GM12891 (cell line): ENCODE measurements around the gene ZNF329. TPM values are rescaled to one million over a fixed set of nuclear protein-coding genes. Genes with fewer than 3 reads are reported as not detected.

ENCODE experiments used
- DNase-seq: peaks from one replicate; pipeline ENCODE4 v3.0.0; 2011; ENCODE audit warnings: low spot score; ENCODE audit not compliant: insufficient read length
- FAIRE-seq: peaks from 2 replicates; lab custom pipeline; 2011; peaks lifted over from hg19 to GRCh38; lab: Jason Lieb, UNC
- PAX5 ChIP-seq: IDR thresholded peaks from 2 replicates; pipeline ENCODE4 v1.6.1; 2011; ENCODE audit warnings: low read length, moderate library complexity, mild to moderate bottlenecking; ENCODE audit not compliant: insufficient read depth, severe bottlenecking
- POLR2A ChIP-seq: IDR thresholded peaks from 2 replicates; pipeline ENCODE4 v1.6.1; 2011; ENCODE audit warnings: low read depth, low read length, control low read depth
- POLR2AphosphoS5 ChIP-seq: IDR thresholded peaks from 2 replicates; pipeline ENCODE4 v1.6.1; 2011; ENCODE audit warnings: low read depth, low read length, control low read depth
- POU2F2 ChIP-seq: IDR thresholded peaks from 2 replicates; pipeline ENCODE4 v1.6.1; 2011; ENCODE audit warnings: low read depth, mild to moderate bottlenecking, control low read depth, low read length, moderate library complexity
- SPI1 ChIP-seq: IDR thresholded peaks from 2 replicates; pipeline ENCODE4 v1.6.1; 2011; ENCODE audit warnings: low read depth, low read length, control low read depth
- TAF1 ChIP-seq: IDR thresholded peaks from 2 replicates; pipeline ENCODE4 v1.6.1; 2011; ENCODE audit warnings: low read depth, low read length, control low read depth
- polyA plus RNA-seq: library from polyadenylated mRNA; unstranded; fragments of >200 nt; gene quantifications from one replicate; pipeline ENCODE4 v1.2.1, GENCODE V29; 2012; ENCODE audit warnings: low read depth, missing spikeins, inconsistent platforms; ENCODE audit not compliant: missing spikeins

Gene ZNF329
- polyA plus RNA-seq: 1.7 TPM

- TF ChIP-seq POLR2AphosphoS5 (0 out of 2 replicates have a peak, but pooled peaks have one; percentile 44), PAX5 (no peak), SPI1 (no peak), POU2F2 (no peak), POLR2A (peak; percentile 65), TAF1 (peak; percentile 39; the same call in 1 of the 2 replicates)
- peak; percentile 84 for DNase-seq
- FAIRE-seq: peak; percentile 92
Measured at GRCh38 chr19:58150328-58150921, at the start of gene ZNF329. ZNF329 (minus strand) TSS chr19:58150789; CDS start chr19:58129503, 21,286 bp downstream.

- DNase-seq: no peak
- TF ChIP-seq POLR2AphosphoS5: no peak
- TF ChIP-seq TAF1: no peak
- no peak for TF ChIP-seq PAX5
- TF ChIP-seq POLR2A: no peak
- no peak for TF ChIP-seq SPI1
- TF ChIP-seq POU2F2: no peak
- FAIRE-seq: peak; percentile 13
Measured at GRCh38 chr19:58196901-58197616, 46.5 kb upstream of the ZNF329 start.

GRCh38 chr19:58183817-58184215 is 33.2 kb upstream of the ZNF329 start:
- DNase-seq (peak; percentile 31), FAIRE-seq (no peak)
- 0 out of 2 replicates have a peak, but pooled peaks have one; percentile 52 for TF ChIP-seq POLR2AphosphoS5
- TF ChIP-seq PAX5: no peak

GRCh38 chr19:58182989-58183816 is 32.6 kb upstream of the ZNF329 start, which contains the start of gene ZNF274:
ZNF274 (plus strand) TSS chr19:58183061; CDS start chr19:58183966, 905 bp downstream.
- no peak for TF ChIP-seq POU2F2
- no peak; the same call in 1 of the 2 replicates for TF ChIP-seq SPI1
- peak; percentile 48 for TF ChIP-seq POLR2A
- TF ChIP-seq POLR2AphosphoS5: peak; percentile 57; the same call in 1 of the 2 replicates
- peak; percentile 23 for TF ChIP-seq PAX5
- DNase-seq (peak; percentile 98), FAIRE-seq (peak; percentile 99)

GRCh38 chr19:58182577-58182988 is 32.0 kb upstream of the ZNF329 start:
- no peak for TF ChIP-seq POLR2A
- no peak for TF ChIP-seq SPI1
- TF ChIP-seq PAX5: no peak
- TF ChIP-seq POLR2AphosphoS5: no peak
- no peak for TF ChIP-seq TAF1
- TF ChIP-seq POU2F2: no peak
- FAIRE-seq (no peak), DNase-seq (peak; percentile 80)

- no peak for DNase-seq
- peak; percentile 20 for FAIRE-seq
- TF ChIP-seq SPI1 (no peak), POLR2A (no peak), POLR2AphosphoS5 (no peak), TAF1 (no peak), PAX5 (no peak), POU2F2 (no peak)
Measured at GRCh38 chr19:58181902-58182576, 31.4 kb upstream of the ZNF329 start.

GRCh38 chr19:58170860-58171259 is 20.3 kb upstream of the ZNF329 start:
- TF ChIP-seq SPI1 (no peak), PAX5 (no peak), POU2F2 (no peak), POLR2AphosphoS5 (no peak), POLR2A (no peak), TAF1 (no peak)
- FAIRE-seq (no peak), DNase-seq (no peak)

GRCh38 chr19:58166708-58167280 is 16.2 kb upstream of the ZNF329 start:
- no peak for FAIRE-seq
- no peak for TF ChIP-seq POLR2A
- no peak for TF ChIP-seq PAX5
- no peak for TF ChIP-seq TAF1
- no peak for TF ChIP-seq SPI1
- TF ChIP-seq POLR2AphosphoS5: no peak
- TF ChIP-seq POU2F2: no peak
- no peak for DNase-seq
